IMR-90 (cell line): ENCODE measurements around the gene PROCR. TPM values are rescaled to one million over a fixed set of nuclear protein-coding genes. Genes with fewer than 3 reads are reported as not detected.

Experiments
- ATAC-seq: fragments of 200-7000 bp; cut with Tn5 transposase; 2 replicates; pipeline ENCODE4 v1.9.1; 2020; ENCODE audit warnings: low read depth, mild to moderate bottlenecking, moderate library complexity
- BruUV-seq: library from RNA; stranded (reverse); fragments of 400-500 nt; replicated peaks from 2 replicates; lab custom pipeline; 2021; lab: Mats Ljungman, UMichigan
- CTCF ChIA-PET: fragments of 300-600 bp; formaldehyde crosslinking; extraction: SDS; loops from one replicate; lab custom pipeline; 2021; ENCODE audit warnings: antibody characterized with exemption; lab: Yijun Ruan, JAX
- POLR2A ChIA-PET: fragments of 300-600 bp; sonication (Branson Sonifier 250); formaldehyde crosslinking; loops from one replicate; lab custom pipeline; 2022; ENCODE audit warnings: antibody characterized with exemption; ENCODE audit not compliant: unreplicated experiment; lab: Charles Lee
- DNase-seq: peaks from one replicate; pipeline ENCODE4 v3.0.0; 2013
- H2AFZ ChIP-seq: replicated peaks from 2 replicates; pipeline ENCODE3; 2013; ENCODE audit warnings: low read length, mild to moderate bottlenecking; ENCODE audit not compliant: poor library complexity
- H2AK5ac ChIP-seq: 2 replicates; pipeline ENCODE4 v1.6.1; 2013; ENCODE audit warnings: low read depth, low read length, inconsistent platforms
- H2AK9ac ChIP-seq: replicated peaks from 2 replicates; pipeline ENCODE3; 2013; ENCODE audit warnings: mild to moderate bottlenecking, low read depth, low read length, moderate library complexity; ENCODE audit not compliant: poor library complexity
- H2BK120ac ChIP-seq: 2 replicates; pipeline ENCODE4 v1.6.1; 2013; ENCODE audit warnings: low read depth, low read length, inconsistent platforms
- H2BK15ac ChIP-seq: 3 replicates; pipeline ENCODE4 v1.6.1; 2013; ENCODE audit warnings: low read depth, low read length, inconsistent platforms
- H2BK20ac ChIP-seq: 2 replicates; pipeline ENCODE4 v1.6.1; 2013; ENCODE audit warnings: low read depth, mild to moderate bottlenecking, inconsistent platforms, low read length, moderate library complexity
- H2BK5ac ChIP-seq: 2 replicates; pipeline ENCODE4 v1.6.1; 2013; ENCODE audit warnings: mild to moderate bottlenecking, low read depth, low read length, inconsistent platforms; ENCODE audit not compliant: poor library complexity, severe bottlenecking
- H3K14ac ChIP-seq: replicated peaks from 2 replicates; pipeline ENCODE4 v1.6.1; 2013; ENCODE audit warnings: low read depth, low read length, inconsistent platforms
- H3K18ac ChIP-seq: 2 replicates; pipeline ENCODE4 v1.6.1; 2013; ENCODE audit warnings: low read depth, low read length, control low read depth
- H3K23ac ChIP-seq: 2 replicates; pipeline ENCODE4 v1.6.1; 2013; ENCODE audit warnings: low read depth, low read length, inconsistent platforms
- H3K27ac ChIP-seq: 2 replicates; pipeline ENCODE4 v1.5.1; 2013; ENCODE audit warnings: mild to moderate bottlenecking, control low read depth, low read length; ENCODE audit not compliant: insufficient read depth
- H3K27me3 ChIP-seq: 2 replicates; pipeline ENCODE4 v1.6.1; 2013; ENCODE audit warnings: low read length; ENCODE audit not compliant: control insufficient read depth, insufficient read depth
- H3K36me3 ChIP-seq: 2 replicates; pipeline ENCODE4 v1.6.1; 2013; ENCODE audit warnings: low read length, mixed read lengths; ENCODE audit not compliant: control insufficient read depth, insufficient read depth
- H3K4ac ChIP-seq: 2 replicates; pipeline ENCODE4 v1.6.1; 2013; ENCODE audit warnings: low read depth, low read length, inconsistent platforms
- H3K4me1 ChIP-seq: 2 replicates; pipeline ENCODE4 v1.6.1; 2013; ENCODE audit warnings: low read length, mixed read lengths; ENCODE audit not compliant: control insufficient read depth, insufficient read depth
- H3K4me2 ChIP-seq: 2 replicates; pipeline ENCODE4 v1.6.1; 2013; ENCODE audit warnings: low read depth, mild to moderate bottlenecking, control low read depth, low read length, moderate library complexity
- H3K4me3 ChIP-seq: 2 replicates; pipeline ENCODE4 v1.5.1; 2013; ENCODE audit warnings: low read depth, mild to moderate bottlenecking, control low read depth, low read length, moderate library complexity; ENCODE audit not compliant: insufficient read depth
- H3K56ac ChIP-seq: 2 replicates; pipeline ENCODE4 v1.6.1; 2013; ENCODE audit warnings: low read length, inconsistent platforms; ENCODE audit not compliant: insufficient read depth; ENCODE audit errors: extremely low read depth
- H3K79me1 ChIP-seq, 2 experiments: 2 replicates each; pipeline ENCODE4 v1.6.1; 2013; ENCODE audit warnings: low read length in 2 of 2, inconsistent platforms in 1 of 2, low read depth in 1 of 2
- H3K9ac ChIP-seq: 2 replicates; pipeline ENCODE4 v1.6.1; 2013; ENCODE audit warnings: low read depth, low read length, control low read depth
- H3K9me1 ChIP-seq: 2 replicates; pipeline ENCODE4 v1.6.1; 2013; ENCODE audit warnings: low read length, inconsistent platforms; ENCODE audit not compliant: insufficient read depth
- H3K9me3 ChIP-seq: 2 replicates; pipeline ENCODE4 v1.6.1; 2013; ENCODE audit warnings: low read length; ENCODE audit not compliant: control insufficient read depth, insufficient read depth
- H4K20me1 ChIP-seq: 2 replicates; pipeline ENCODE4 v1.6.1; 2013; ENCODE audit warnings: low read length, inconsistent platforms; ENCODE audit not compliant: insufficient read depth
- H4K5ac ChIP-seq: 2 replicates; pipeline ENCODE4 v1.6.1; 2013; ENCODE audit warnings: mild to moderate bottlenecking, low read depth, low read length, control low read depth
- H4K8ac ChIP-seq, 2 experiments: 2 replicates each; pipeline ENCODE4 v1.6.1; 2013; ENCODE audit warnings: low read depth in 2 of 2, low read length in 2 of 2, control low read depth in 1 of 2, inconsistent platforms in 1 of 2
- H4K91ac ChIP-seq: 2 replicates; pipeline ENCODE4 v1.6.1; 2013; ENCODE audit warnings: low read depth, low read length, inconsistent platforms; ENCODE audit not compliant: insufficient read depth
- BHLHE40 ChIP-seq: fragments of 150-350 bp; IDR thresholded peaks from 2 replicates; pipeline ENCODE4 v1.6.1; 2016; ENCODE audit warnings: mild to moderate bottlenecking, low read depth, low read length
- CHD1 ChIP-seq: IDR thresholded peaks from 2 replicates; pipeline ENCODE4 v1.6.1; 2012; ENCODE audit warnings: low read depth, low read length, improper control_type of control experiment
- CTCF ChIP-seq: conservative IDR thresholded peaks from 2 replicates; pipeline ENCODE4 v1.5.1; 2012; ENCODE audit warnings: mild to moderate bottlenecking, low read depth, low read length, improper control_type of control experiment
- ELK1 ChIP-seq: fragments of 150-350 bp; IDR thresholded peaks from 2 replicates; pipeline ENCODE4 v1.6.1; 2016; ENCODE audit warnings: low read depth, mild to moderate bottlenecking, low read length, moderate library complexity, borderline replicate concordance
- FOS ChIP-seq: fragments of 150-350 bp; IDR thresholded peaks from 2 replicates; pipeline ENCODE4 v1.6.1; 2016; ENCODE audit warnings: low read depth, low read length
- MXI1 ChIP-seq: IDR thresholded peaks from 2 replicates; pipeline ENCODE4 v1.6.1; 2012; ENCODE audit warnings: low read depth, mild to moderate bottlenecking, low read length, moderate library complexity, borderline replicate concordance
- NFE2L2 ChIP-seq: fragments of 150-350 bp; IDR thresholded peaks from 2 replicates; pipeline ENCODE4 v1.6.1; 2016; ENCODE audit warnings: low read depth, mild to moderate bottlenecking, low read length
- RAD21 ChIP-seq: IDR thresholded peaks from 2 replicates; pipeline ENCODE4 v1.6.1; 2012; ENCODE audit warnings: low read length, improper control_type of control experiment
- RFX5 ChIP-seq: IDR thresholded peaks from 2 replicates; pipeline ENCODE4 v1.8.0; 2012; ENCODE audit warnings: low read depth, mild to moderate bottlenecking, low read length, moderate library complexity
- SMC3 ChIP-seq: fragments of 150-350 bp; IDR thresholded peaks from 2 replicates; pipeline ENCODE4 v1.6.1; 2016; ENCODE audit warnings: low read depth, mild to moderate bottlenecking, antibody characterized with exemption, low read length, moderate library complexity
- WGBS, 2 experiments: methylation state at CpG; one replicate each; pipeline versions ENCODE4 v1.1.5 to v1.1.7; 2013; ENCODE audit warnings: missing lambda C conversion rate in 2 of 2; ENCODE audit not compliant: insufficient read length in 1 of 2; ENCODE audit errors: extremely low coverage in 2 of 2; 5-methylcytosine and 5-hydroxymethylcytosine counted together
- dilution Hi-C: fragments of 300-500 bp; cut with HindIII; formaldehyde crosslinking; loops from one replicate; pipeline ENCODE4 v1.14.3; 2018; ENCODE audit warnings: low sequenced_read_pairs; ENCODE audit not compliant: unreplicated experiment
- in situ Hi-C: fragments of 300-500 bp; cut with MboI; formaldehyde crosslinking; loops from 3 replicates; pipeline ENCODE4 v1.14.3; 2019; ENCODE audit warnings: low sequenced_read_pairs, inconsistent platforms, mixed read lengths
- intact Hi-C: fragments of 100-400 bp; cut with micrococcal nuclease; formaldehyde crosslinking; loops from 2 replicates; pipeline ENCODE4 v1.10.0; 2022
- polyA plus RNA-seq, 3 experiments: library from polyadenylated mRNA; depleted of rRNA; stranded (reverse); fragments of >200 nt; gene quantifications; 2 replicates each; pipeline ENCODE4 v1.2.3, GENCODE V29; 2012; ENCODE audit warnings: low replicate concordance in 1 of 3
- total RNA-seq: library from RNA; depleted of rRNA; stranded (reverse); fragments of >200 nt; gene quantifications from 2 replicates; pipeline ENCODE4 v1.2.3, GENCODE V29; 2012

Gene PROCR
- total and polyA plus RNA-seq, 2 of the 4 experiments (the other 2 are of a cell fraction) = 36.4 to 41.9 TPM

- TF ChIP-seq BHLHE40 (no peak), NFE2L2 (no peak), RAD21 (no peak), SMC3 (no peak), ELK1 (no peak), CTCF (no peak), CHD1 (no peak), RFX5 (no peak), FOS (no peak), MXI1 (no peak)
- in situ Hi-C loops (no loop called here), dilution Hi-C loops (no loop called here), intact Hi-C loops (no loop called here)
- no TSS peak for BruUV-seq
- Histone ChIP-seq H3K27ac (no peak overlapping the region), H3K9me3 (no peaks in the 10 kb centered on the region), H4K91ac (no peak overlapping the region), H3K4ac (no peak overlapping the region), H2BK20ac (no peak overlapping the region), H4K5ac (no peak overlapping the region), H3K4me2 (no peak overlapping the region), H2AFZ (no peak overlapping the region), H3K27me3 (no peaks in the 10 kb centered on the region), H3K9me1 (no peaks in the 10 kb centered on the region), H4K20me1 (no peaks in the 10 kb centered on the region), H3K9ac (no peak overlapping the region), H3K18ac (no peak overlapping the region), H2AK9ac (no peak overlapping the region), H3K23ac (no peak overlapping the region), H3K14ac (no peak overlapping the region), H3K4me3 (no peak overlapping the region), H3K56ac (no peak overlapping the region), H2BK5ac (no peak overlapping the region), H2BK15ac (no peak overlapping the region), H3K36me3 (no peaks in the 10 kb centered on the region), H2AK5ac (no peak overlapping the region), H3K4me1 (no peaks in the 10 kb centered on the region), H4K8ac (no peak overlapping the region), H2BK120ac (no peak overlapping the region), H3K79me1 (no peaks in the 10 kb centered on the region)
- DNase-seq = no peak
- no CpG with 5 or more reads among the region's 2 CpGs for WGBS, 2 experiments
- CTCF ChIA-PET = no interaction called here
- POLR2A ChIA-PET = no interaction called here
- no peak for ATAC-seq
Measured at GRCh38 chr20:35155936-35156335, 15.9 kb upstream of the PROCR start.
